Urothelium cell line (cell line): Measurements from ENCODE around the gene HECTD4.
"Not testable (repeated sequence)": the region's sequence is repeated elsewhere in the genome, so short reads cannot be mapped to it uniquely, and the experiment has no call there.

Experiments used
- DNase-seq: peaks from one replicate; pipeline ENCODE4 v3.0.0; 2011; ENCODE audit warnings: low spot score, mixed read lengths
- FAIRE-seq: peaks from 2 replicates; lab custom pipeline; 2011; peaks lifted over from hg19 to GRCh38; lab: Jason Lieb, UNC

HECTD4 gene

GRCh38 chr12:112283546-112283945 is 98.7 kb downstream of the HECTD4 start:
- no peak for FAIRE-seq
- no peak for DNase-seq

- no peak for FAIRE-seq
- no peak for DNase-seq
Measured at GRCh38 chr12:112282920-112283319, 99.3 kb downstream of the HECTD4 start.

- DNase-seq (no peak), FAIRE-seq (no peak)
Measured at GRCh38 chr12:112275836-112276235, 106.4 kb downstream of the HECTD4 start.

- FAIRE-seq (no peak), DNase-seq (no peak)
Measured at GRCh38 chr12:112275207-112275606, 107.0 kb downstream of the HECTD4 start.

- DNase-seq, result no peak
- FAIRE-seq, result no peak
Measured at GRCh38 chr12:112270673-112271072, 111.6 kb downstream of the HECTD4 start.

- no peak for DNase-seq
- no peak for FAIRE-seq
Measured at GRCh38 chr12:112266473-112266872, 115.8 kb downstream of the HECTD4 start.

- DNase-seq, result no peak
- FAIRE-seq, result no peak
Measured at GRCh38 chr12:112261559-112261958, 120.7 kb downstream of the HECTD4 start.

- DNase-seq (no peak), FAIRE-seq (no peak)
Measured at GRCh38 chr12:112258926-112259325, 123.3 kb downstream of the HECTD4 start.

- no peak for FAIRE-seq
- DNase-seq, result no peak
Measured at GRCh38 chr12:112256780-112257179, 125.5 kb downstream of the HECTD4 start.

GRCh38 chr12:112252184-112252583 is 130.0 kb downstream of the HECTD4 start:
- FAIRE-seq (no peak), DNase-seq (no peak)

GRCh38 chr12:112244902-112245301 is 137.3 kb downstream of the HECTD4 start:
- FAIRE-seq, DNase-seq: not testable (repeated sequence)

GRCh38 chr12:112243255-112244110 is 138.7 kb downstream of the HECTD4 start:
- peak; percentile 9 for FAIRE-seq
- DNase-seq, result no peak

- FAIRE-seq (no peak), DNase-seq (no peak)
Measured at GRCh38 chr12:112241176-112241575, 141.1 kb downstream of the HECTD4 start.

GRCh38 chr12:112239881-112240280 is 142.3 kb downstream of the HECTD4 start:
- FAIRE-seq (no peak), DNase-seq (no peak)

- FAIRE-seq, result no peak
- DNase-seq, result no peak
Measured at GRCh38 chr12:112239020-112239419, 143.2 kb downstream of the HECTD4 start.

GRCh38 chr12:112238441-112238840 is 143.8 kb downstream of the HECTD4 start:
- no peak for FAIRE-seq

GRCh38 chr12:112236786-112237185 is 145.4 kb downstream of the HECTD4 start:
- DNase-seq (no peak), FAIRE-seq (no peak)

More at GRCh38 chr12:112238441-112238840, 143.8 kb downstream of the HECTD4 start:
- no peak for DNase-seq

- FAIRE-seq, result no peak
Measured at GRCh38 chr12:112236386-112236785, 145.8 kb downstream of the HECTD4 start.

GRCh38 chr12:112234303-112234702 is 147.9 kb downstream of the HECTD4 start:
- no peak for FAIRE-seq
- no peak for DNase-seq

More at GRCh38 chr12:112236386-112236785, 145.8 kb downstream of the HECTD4 start:
- no peak for DNase-seq

- no peak for FAIRE-seq
Measured at GRCh38 chr12:112233242-112233641, 149.0 kb downstream of the HECTD4 start.

GRCh38 chr12:112230136-112230535 is 152.1 kb downstream of the HECTD4 start:
- DNase-seq, result no peak
- no peak for FAIRE-seq

More at GRCh38 chr12:112233242-112233641, 149.0 kb downstream of the HECTD4 start:
- no peak for DNase-seq

GRCh38 chr12:112226768-112227167 is 155.5 kb downstream of the HECTD4 start:
- DNase-seq, result no peak
- FAIRE-seq, result no peak
